GM10248 (cell line): Measurements from ENCODE around the gene PNPLA4.

Source experiments
- CTCF ChIA-PET: fragments of 300-600 bp; sonication (Branson Sonifier 250); formaldehyde crosslinking; extraction: SDS; loops from one replicate; lab custom pipeline; 2021; ENCODE audit warnings: antibody characterized with exemption; lab: Yijun Ruan, JAX
- POLR2A ChIA-PET: fragments of 350-650 bp; sonication (Branson Sonifier 250); formaldehyde crosslinking; extraction: SDS; loops from one replicate; lab custom pipeline; 2020; ENCODE audit warnings: antibody characterized with exemption; lab: Yijun Ruan, JAX
- DNase-seq: peaks from one replicate; pipeline ENCODE4 v3.0.0; 2012; ENCODE audit errors: extremely low spot score
- TF ChIP-seq, protein P1 (sequence below): IDR thresholded peaks from 2 replicates; pipeline ENCODE4 v1.5.1; 2012; ENCODE audit warnings: mild to moderate bottlenecking, low read depth; ENCODE audit errors: extremely low read depth, missing control alignments, control extremely low read depth

The PNPLA4 gene

DNA sequence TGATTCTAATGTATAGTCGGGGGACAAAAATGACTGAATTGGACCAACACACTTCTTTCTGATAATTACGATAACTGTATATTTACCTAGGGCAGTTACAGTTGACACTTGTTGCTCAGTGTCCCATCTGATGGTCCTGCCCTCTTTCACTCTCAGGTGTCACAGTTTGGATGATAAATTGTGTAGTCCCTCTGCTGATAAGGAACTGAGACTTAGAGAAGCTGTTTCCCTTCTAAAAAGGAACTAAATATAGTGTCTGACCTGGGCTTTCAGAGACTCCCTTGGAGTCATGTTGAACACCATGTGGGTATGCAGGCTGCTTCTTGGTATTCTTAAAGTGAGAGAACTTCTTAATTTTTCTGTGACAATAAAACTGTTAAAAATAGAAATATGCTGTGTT lies 23.7 kb upstream of the PNPLA4 start:
- DNase-seq: peak; percentile 10
- ChIA-PET POLR2A (no interaction called here), CTCF (no interaction called here)
- TF ChIP-seq, protein P1, sequence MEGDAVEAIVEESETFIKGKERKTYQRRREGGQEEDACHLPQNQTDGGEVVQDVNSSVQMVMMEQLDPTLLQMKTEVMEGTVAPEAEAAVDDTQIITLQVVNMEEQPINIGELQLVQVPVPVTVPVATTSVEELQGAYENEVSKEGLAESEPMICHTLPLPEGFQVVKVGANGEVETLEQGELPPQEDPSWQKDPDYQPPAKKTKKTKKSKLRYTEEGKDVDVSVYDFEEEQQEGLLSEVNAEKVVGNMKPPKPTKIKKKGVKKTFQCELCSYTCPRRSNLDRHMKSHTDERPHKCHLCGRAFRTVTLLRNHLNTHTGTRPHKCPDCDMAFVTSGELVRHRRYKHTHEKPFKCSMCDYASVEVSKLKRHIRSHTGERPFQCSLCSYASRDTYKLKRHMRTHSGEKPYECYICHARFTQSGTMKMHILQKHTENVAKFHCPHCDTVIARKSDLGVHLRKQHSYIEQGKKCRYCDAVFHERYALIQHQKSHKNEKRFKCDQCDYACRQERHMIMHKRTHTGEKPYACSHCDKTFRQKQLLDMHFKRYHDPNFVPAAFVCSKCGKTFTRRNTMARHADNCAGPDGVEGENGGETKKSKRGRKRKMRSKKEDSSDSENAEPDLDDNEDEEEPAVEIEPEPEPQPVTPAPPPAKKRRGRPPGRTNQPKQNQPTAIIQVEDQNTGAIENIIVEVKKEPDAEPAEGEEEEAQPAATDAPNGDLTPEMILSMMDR: no peak

DNA sequence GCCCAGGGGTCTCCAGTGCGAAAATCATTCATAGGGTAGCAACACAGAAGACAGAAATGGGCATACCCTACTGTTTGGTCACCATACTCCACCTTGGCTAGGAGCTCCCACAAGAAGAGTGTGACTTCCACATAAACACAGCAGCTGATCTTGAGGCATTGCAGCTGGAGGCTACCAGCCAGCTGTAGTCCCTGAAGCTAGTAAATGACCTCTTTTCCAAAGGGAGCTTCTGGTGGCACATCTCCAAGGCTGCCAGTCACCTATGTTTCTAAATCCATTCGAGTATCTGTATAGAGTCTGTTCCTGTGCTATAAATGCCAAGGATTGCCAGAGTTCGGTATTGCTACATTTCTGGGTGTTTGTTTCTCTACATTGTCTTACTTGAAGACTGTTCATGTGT lies 21.3 kb upstream of the PNPLA4 start:
- POLR2A ChIA-PET: no interaction called here
- no peak for DNase-seq
- CTCF ChIA-PET: no interaction called here
- TF ChIP-seq, protein P1: no peak

DNA sequence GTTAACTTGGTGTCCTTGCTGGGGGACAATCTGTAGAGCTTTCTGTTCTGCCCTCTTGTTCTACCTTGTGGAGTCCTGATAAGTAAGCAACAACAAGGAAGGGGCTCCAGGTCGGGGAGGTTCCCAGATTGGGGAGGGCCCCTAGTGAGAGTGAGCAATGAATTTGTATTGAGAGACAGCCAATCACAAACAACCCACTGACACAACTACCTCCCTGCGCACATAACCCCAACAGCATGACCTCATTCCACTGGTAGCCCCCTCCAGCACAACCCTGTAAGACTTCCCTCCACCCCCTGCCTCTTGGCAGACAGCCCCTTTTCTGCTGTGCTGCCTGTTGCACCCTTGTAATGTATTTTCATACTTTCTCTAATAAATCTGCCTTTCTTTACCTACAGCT lies 19.7 kb upstream of the PNPLA4 start:
- POLR2A ChIA-PET: no interaction called here
- CTCF ChIA-PET: no interaction called here
- TF ChIP-seq, protein P1: no peak
- DNase-seq: no peak

DNA sequence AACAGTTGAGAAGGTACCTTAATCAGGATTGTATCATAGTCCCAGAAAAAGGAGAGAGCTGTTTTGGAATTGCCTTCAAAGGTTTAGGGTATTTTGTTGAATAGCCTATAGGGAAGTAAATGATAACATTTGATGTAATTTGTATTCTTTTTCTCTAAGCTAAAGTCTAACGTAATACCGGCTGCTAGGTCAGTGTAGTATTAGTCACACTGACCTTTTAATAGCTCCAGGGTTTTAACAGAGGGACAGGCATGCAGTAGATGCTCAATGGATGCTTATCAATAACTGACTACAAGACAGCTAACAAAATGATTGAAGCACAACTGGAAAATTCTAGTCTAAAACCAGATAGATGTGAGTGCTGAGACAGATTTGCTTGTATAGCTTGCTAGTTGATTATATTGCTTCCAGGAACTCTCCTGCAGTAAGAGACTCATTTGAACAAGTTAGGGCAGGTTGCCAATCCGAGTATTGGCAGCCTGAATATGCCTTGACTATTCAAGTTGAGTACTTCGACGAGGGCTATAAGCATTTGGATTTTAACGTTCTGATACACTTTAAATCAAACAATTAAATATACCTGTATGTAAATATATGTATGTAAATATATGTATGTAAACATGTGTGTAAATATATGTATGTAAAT lies 16.5 kb upstream of the PNPLA4 start:
- DNase-seq: no peak
- TF ChIP-seq, protein P1: no peak
- ChIA-PET POLR2A (no interaction called here), CTCF (no interaction called here)

DNA sequence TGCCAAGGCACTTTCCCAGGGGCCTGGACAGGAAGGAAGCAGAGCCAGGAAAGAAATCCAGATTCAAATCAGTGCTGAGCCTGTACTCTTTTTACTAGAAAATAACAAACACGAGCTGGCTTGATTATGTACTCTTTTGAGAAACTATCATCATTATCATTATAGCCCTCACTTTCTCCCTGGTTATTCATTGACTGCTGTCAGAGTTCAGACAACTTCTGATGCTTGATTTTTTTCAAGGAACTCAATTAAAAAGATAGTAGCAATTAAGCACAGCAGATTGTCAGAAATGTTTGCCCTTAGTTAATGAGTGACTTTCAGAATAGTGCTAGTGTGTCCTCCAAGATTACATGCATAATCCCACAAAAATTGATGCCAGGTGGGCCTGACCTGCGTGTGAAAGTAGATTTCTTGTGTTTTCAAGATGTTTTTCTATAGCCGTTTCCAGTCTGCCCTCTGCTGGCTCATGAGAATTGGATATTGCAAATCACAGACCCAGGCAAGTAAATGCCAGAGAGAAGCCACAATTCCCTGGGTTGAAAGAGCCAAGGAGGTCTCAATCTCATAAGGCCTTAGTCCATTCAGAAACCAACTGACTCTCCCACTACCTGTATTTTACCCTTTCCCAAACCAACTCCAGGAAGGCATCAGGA lies 14.3 kb upstream of the PNPLA4 start:
- TF ChIP-seq, protein P1: peak; percentile 27
- POLR2A ChIA-PET: no interaction called here
- no peak for DNase-seq
- CTCF ChIA-PET: interaction anchor here (0.9 kb wide), 1 partner anchor 8 kb away, joined by 5 read pairs; no protein-coding TSS in a partner anchor

- POLR2A ChIA-PET: no interaction called here
- no peak for DNase-seq
- TF ChIP-seq, protein P1: no peak
- CTCF ChIA-PET: interaction anchor here (0.9 to 1.4 kb wide), 2 partner anchors 8 kb away, joined by 4 to 5 read pairs; no protein-coding TSS in a partner anchor
Measured at GRCh38 chrX:7934026-7934425, 6.8 kb upstream of the PNPLA4 start.
